Measurements from ENCODE around the gene LBHD1.

DNA sequence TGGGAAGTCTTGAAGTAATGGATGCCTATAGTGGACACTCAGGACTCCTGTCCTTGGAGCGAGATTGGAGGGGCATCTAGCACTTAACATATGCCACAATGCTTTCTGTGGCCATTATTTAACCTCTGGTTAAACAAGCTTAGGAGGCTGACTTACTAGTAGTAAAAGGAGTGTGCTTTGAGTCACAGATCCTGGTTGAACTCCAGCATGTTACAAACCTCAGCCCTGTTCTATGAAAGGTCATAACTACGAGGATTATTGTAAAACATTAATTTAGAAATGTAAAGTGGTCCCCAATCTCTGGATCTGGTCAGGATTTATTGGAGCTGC, 1.1 kb upstream of the LBHD1 start:
- TF ChIP-seq, protein P1, sequence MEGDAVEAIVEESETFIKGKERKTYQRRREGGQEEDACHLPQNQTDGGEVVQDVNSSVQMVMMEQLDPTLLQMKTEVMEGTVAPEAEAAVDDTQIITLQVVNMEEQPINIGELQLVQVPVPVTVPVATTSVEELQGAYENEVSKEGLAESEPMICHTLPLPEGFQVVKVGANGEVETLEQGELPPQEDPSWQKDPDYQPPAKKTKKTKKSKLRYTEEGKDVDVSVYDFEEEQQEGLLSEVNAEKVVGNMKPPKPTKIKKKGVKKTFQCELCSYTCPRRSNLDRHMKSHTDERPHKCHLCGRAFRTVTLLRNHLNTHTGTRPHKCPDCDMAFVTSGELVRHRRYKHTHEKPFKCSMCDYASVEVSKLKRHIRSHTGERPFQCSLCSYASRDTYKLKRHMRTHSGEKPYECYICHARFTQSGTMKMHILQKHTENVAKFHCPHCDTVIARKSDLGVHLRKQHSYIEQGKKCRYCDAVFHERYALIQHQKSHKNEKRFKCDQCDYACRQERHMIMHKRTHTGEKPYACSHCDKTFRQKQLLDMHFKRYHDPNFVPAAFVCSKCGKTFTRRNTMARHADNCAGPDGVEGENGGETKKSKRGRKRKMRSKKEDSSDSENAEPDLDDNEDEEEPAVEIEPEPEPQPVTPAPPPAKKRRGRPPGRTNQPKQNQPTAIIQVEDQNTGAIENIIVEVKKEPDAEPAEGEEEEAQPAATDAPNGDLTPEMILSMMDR (conservative IDR thresholded peaks at IDR 0.05 in 1 of 2, IDR thresholded peaks at IDR 0.05 in 1 of 2; ENCODE audit: extremely low read depth in 1 of 2, insufficient read depth in 1 of 2, low read depth in 1 of 2, low read length in 2 of 2), result no peak
- TF ChIP-seq EZH2 (IDR thresholded peaks at IDR 0.05; ENCODE audit: borderline replicate concordance, low read length), result no peak

Measured in mammary epithelial cell (primary cell).